Glutamatergic neuron (in vitro differentiated cells): ENCODE data around the gene SLC6A9. TPM values are rescaled to one million over a fixed set of nuclear protein-coding genes. Genes with fewer than 3 reads are reported as not detected.
A peak's percentile ranks its signal among the peaks of the same experiment; 100 is the strongest.

ENCODE experiments used
- DNase-seq: peaks from one replicate; pipeline ENCODE4 v3.0.0; 2022
- H3K27ac Mint-ChIP-seq: one replicate; pipeline ENCODE4 v1.8.0; 2020; ENCODE audit warnings: mild to moderate bottlenecking, mixed read lengths, inconsistent platforms; ENCODE audit not compliant: unreplicated experiment
- H3K27me3 Mint-ChIP-seq: one replicate; pipeline ENCODE4 v1.8.0; 2020; ENCODE audit warnings: mild to moderate bottlenecking, moderate library complexity, mixed read lengths, inconsistent platforms; ENCODE audit not compliant: unreplicated experiment
- H3K36me3 Mint-ChIP-seq: one replicate; pipeline ENCODE4 v1.8.0; 2020; ENCODE audit warnings: mild to moderate bottlenecking, mixed read lengths, inconsistent platforms; ENCODE audit not compliant: unreplicated experiment
- H3K4me1 Mint-ChIP-seq: one replicate; pipeline ENCODE4 v1.8.0; 2020; ENCODE audit warnings: mild to moderate bottlenecking, low read depth, mixed read lengths, inconsistent platforms; ENCODE audit not compliant: unreplicated experiment
- H3K4me3 Mint-ChIP-seq: one replicate; pipeline ENCODE4 v1.8.0; 2020; ENCODE audit warnings: mild to moderate bottlenecking, mixed read lengths, inconsistent platforms; ENCODE audit not compliant: unreplicated experiment
- H3K9me3 Mint-ChIP-seq: one replicate; pipeline ENCODE4 v1.8.0; 2020; ENCODE audit warnings: mild to moderate bottlenecking, moderate library complexity, mixed read lengths, inconsistent platforms; ENCODE audit not compliant: unreplicated experiment
- total RNA-seq: library from RNA; stranded (reverse); fragmentation: NEBNext Ultra II Directional; extraction: Animal tissue kit (Norgen Biotek cat#: 25700); gene quantifications from one replicate; pipeline ENCODE4 v1.2.1, GENCODE V29; 2021; ENCODE audit not compliant: unreplicated experiment
- TF ChIP-seq, protein P1 (sequence below): fragments of 200-600 bp; sonication (generic); IDR thresholded peaks from one replicate; pipeline ENCODE4 v1.5.0; 2021; ENCODE audit not compliant: partially characterized antibody, unreplicated experiment

Gene SLC6A9
- total RNA-seq, 1 donor from 2014 or later = 8.9 TPM

DNA sequence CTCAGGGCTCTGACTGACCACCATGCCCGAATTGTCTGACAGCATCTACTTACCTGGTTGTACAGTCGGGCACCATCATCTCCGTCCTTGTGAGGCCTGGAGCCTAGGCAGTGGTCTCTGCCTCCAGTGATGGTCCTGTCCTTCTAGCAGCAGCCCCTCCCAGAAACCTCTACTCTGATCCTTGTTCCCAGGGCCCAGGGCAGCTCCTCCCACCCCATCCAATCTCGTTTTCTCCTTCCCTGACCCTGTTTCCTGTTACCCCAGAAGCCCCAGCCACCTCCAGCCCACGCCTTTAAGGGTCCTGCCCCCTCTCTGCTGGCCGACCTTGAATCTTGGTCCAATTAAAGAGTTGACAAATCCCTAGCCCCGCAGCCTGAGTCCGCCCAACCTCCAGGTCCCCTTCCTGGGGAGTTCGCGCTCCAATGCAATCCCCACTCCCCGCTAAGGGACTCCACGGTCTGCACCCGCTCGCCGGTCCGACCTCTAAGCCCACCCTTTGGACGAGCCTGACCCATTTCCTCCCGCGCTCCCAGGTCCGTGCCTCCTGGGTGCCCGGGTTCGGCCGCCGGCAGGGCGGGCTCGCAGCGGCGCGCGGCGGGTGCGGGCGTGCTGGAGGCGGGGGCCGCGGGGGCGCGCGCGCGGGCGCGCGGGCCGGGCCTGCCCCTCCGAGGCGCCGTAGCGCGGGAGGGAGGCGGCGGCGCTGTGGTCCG is 52.6 kb downstream of the SLC6A9 start, which contains the start of gene B4GALT2:
Gene B4GALT2, plus strand, starts transcription at position 660 of the 710 bp plus-strand sequence. CDS start 1,951 bp downstream, outside the sequence.
- peak; percentile 59 for DNase-seq
- peak within 1 kb of the TSS; percentile 83 for H3K27ac Mint-ChIP-seq
- H3K27me3 Mint-ChIP-seq = peaks cover 15% of the 10 kb centered on the region
- H3K4me1 Mint-ChIP-seq = peaks cover 25% of the 10 kb centered on the region
- TF ChIP-seq, protein P1, sequence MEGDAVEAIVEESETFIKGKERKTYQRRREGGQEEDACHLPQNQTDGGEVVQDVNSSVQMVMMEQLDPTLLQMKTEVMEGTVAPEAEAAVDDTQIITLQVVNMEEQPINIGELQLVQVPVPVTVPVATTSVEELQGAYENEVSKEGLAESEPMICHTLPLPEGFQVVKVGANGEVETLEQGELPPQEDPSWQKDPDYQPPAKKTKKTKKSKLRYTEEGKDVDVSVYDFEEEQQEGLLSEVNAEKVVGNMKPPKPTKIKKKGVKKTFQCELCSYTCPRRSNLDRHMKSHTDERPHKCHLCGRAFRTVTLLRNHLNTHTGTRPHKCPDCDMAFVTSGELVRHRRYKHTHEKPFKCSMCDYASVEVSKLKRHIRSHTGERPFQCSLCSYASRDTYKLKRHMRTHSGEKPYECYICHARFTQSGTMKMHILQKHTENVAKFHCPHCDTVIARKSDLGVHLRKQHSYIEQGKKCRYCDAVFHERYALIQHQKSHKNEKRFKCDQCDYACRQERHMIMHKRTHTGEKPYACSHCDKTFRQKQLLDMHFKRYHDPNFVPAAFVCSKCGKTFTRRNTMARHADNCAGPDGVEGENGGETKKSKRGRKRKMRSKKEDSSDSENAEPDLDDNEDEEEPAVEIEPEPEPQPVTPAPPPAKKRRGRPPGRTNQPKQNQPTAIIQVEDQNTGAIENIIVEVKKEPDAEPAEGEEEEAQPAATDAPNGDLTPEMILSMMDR = no peak
- H3K36me3 Mint-ChIP-seq = peaks cover 9% of the 10 kb centered on the region
- peaks cover 16% of the 10 kb centered on the region for H3K9me3 Mint-ChIP-seq
- peak within 1 kb of the TSS; percentile 91 for H3K4me3 Mint-ChIP-seq

DNA sequence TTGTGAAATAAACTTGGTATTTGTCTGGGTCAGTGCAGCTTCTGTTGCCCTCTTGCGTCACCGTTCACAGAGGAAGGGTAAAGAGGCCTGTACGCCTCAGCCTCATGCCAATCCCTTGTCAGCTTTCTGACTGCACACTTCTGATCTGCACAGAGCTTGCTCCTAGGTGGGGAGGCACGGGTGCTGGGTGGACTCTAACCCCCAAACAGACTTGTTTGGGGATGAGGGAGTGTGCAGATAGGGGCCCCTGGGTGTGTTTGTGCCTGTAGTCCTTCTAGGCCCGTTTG is 53.1 kb downstream of the SLC6A9 start:
- no peak for DNase-seq
- TF ChIP-seq, protein P1 = no peak
- peaks cover 9% of the 10 kb centered on the region for H3K36me3 Mint-ChIP-seq
- H3K27me3 Mint-ChIP-seq = peaks cover 15% of the 10 kb centered on the region
- H3K27ac Mint-ChIP-seq = no peak overlapping the region
- H3K4me3 Mint-ChIP-seq = peak overlapping the region; percentile 90
- H3K9me3 Mint-ChIP-seq = peaks cover 14% of the 10 kb centered on the region
- H3K4me1 Mint-ChIP-seq = peaks cover 21% of the 10 kb centered on the region

DNA sequence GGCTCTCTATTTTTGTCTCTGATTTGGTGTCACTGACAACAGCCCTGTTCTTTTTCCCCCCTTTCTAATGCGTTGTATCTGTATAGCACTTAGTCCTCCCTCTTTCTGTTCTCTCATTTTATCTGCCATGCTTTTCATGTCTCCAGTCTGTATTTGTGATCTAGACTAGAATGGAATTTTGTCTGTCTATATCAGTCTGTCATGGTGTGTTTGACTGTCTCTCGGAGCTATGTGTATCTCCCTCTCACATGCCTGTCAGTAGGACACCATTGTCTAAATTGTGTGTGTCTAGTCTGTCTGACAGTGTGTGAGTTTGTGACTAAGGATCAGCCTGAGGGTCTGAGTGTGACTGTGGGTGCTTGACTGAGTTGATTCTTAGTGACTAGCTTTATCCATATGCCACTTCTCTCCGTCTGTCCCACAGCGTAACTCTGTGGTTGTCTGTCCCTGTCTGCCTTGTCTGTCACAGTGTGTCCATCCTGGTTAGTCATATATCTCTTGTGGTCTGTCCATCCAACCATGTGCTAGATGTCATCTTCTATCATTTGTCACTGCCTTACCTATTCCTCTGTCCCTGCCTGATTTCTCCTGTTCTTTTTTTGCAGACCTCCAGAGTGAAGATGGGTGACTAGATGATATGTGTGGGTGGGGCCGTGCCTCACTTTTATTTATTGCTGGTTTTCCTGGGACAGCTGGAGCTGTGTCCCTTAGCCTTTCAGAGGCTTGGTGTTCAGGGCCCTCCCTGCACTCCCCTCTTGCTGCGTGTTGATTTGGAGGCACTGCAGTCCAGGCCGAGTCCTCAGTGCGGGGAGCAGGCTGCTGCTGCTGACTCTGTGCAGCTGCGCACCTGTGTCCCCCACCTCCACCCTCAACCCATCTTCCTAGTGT is 53.6 kb downstream of the SLC6A9 start:
- Mint-ChIP-seq H3K9me3 (peaks cover 14% of the 10 kb centered on the region), H3K27ac (peak overlapping the region; percentile 56), H3K27me3 (peaks cover 15% of the 10 kb centered on the region), H3K4me3 (peak overlapping the region; percentile 90), H3K4me1 (peaks cover 21% of the 10 kb centered on the region), H3K36me3 (peaks cover 9% of the 10 kb centered on the region)
- TF ChIP-seq, protein P1 = no peak
- no peak for DNase-seq

DNA sequence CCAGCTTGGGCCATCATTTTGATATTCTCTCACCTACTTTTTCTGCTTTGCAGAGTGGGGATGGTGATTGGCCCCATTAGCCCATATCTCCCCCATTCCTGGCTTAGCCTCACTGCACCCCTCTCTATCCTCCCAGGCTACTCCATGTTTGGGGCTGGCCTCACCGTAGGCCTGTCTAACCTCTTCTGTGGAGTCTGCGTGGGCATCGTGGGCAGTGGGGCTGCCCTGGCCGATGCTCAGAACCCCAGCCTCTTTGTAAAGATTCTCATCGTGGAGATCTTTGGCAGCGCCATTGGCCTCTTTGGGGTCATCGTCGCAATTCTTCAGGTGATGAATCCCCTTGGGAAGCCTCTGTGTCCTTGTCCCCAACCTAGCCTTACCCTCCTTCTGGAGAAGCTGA is 54.4 kb downstream of the SLC6A9 start:
- Mint-ChIP-seq H3K36me3 (peaks cover 9% of the 10 kb centered on the region), H3K4me3 (peak overlapping the region; percentile 90), H3K4me1 (peaks cover 21% of the 10 kb centered on the region), H3K27ac (no peak overlapping the region), H3K9me3 (peaks cover 14% of the 10 kb centered on the region), H3K27me3 (peaks cover 15% of the 10 kb centered on the region)
- TF ChIP-seq, protein P1 = no peak
- no peak for DNase-seq
